HG02642 (cell line): ENCODE data around the gene GCN1.

Experiments
- ATAC-seq: cut with Tn5 transposase; IDR thresholded peaks from one replicate; pipeline ENCODE4 v1.9.1; 2021; ENCODE audit warnings: mild to moderate bottlenecking; ENCODE audit not compliant: unreplicated experiment, poor library complexity

GCN1 gene

GRCh38 chr12:120125792-120126634, 68.5 kb downstream of the GCN1 start:
- no peak for ATAC-seq

- no peak for ATAC-seq
Observed at GRCh38 chr12:120125029-120125428, 69.5 kb downstream of the GCN1 start.

GRCh38 chr12:120121766-120122293, 72.7 kb downstream of the GCN1 start:
- peak; percentile 30 for ATAC-seq

GRCh38 chr12:120121343-120121742, 73.2 kb downstream of the GCN1 start:
- ATAC-seq, result no peak

GRCh38 chr12:120119271-120119973, 75.1 kb downstream of the GCN1 start:
- peak; percentile 18 for ATAC-seq

- no peak for ATAC-seq
Observed at GRCh38 chr12:120118321-120119061, 76.0 kb downstream of the GCN1 start.

GRCh38 chr12:120117961-120118320, 76.6 kb downstream of the GCN1 start:
- ATAC-seq, result no peak

GRCh38 chr12:120116792-120117651, 77.5 kb downstream of the GCN1 start:
- ATAC-seq, result peak; percentile 61

GRCh38 chr12:120116441-120116791, 78.1 kb downstream of the GCN1 start, which contains the start of gene RAB35:
Gene RAB35 (minus strand): TSS chr12:120116753. CDS start chr12:120116650, 103 bp downstream.
- ATAC-seq, result peak; percentile 13

GRCh38 chr12:120115692-120116440, 78.6 kb downstream of the GCN1 start:
- no peak for ATAC-seq

GRCh38 chr12:120115066-120115465, 79.4 kb downstream of the GCN1 start:
- ATAC-seq, result no peak

- peak; percentile 70 for ATAC-seq
Observed at GRCh38 chr12:120110550-120111501, 83.7 kb downstream of the GCN1 start.

- ATAC-seq, result no peak
Observed at GRCh38 chr12:120109570-120110267, 84.8 kb downstream of the GCN1 start.

- ATAC-seq, result no peak
Observed at GRCh38 chr12:120106151-120106550, 88.4 kb downstream of the GCN1 start.

GRCh38 chr12:120103371-120103770, 91.1 kb downstream of the GCN1 start:
- no peak for ATAC-seq

GRCh38 chr12:120103044-120103338, 91.5 kb downstream of the GCN1 start:
- ATAC-seq, result no peak

GRCh38 chr12:120102189-120103043, 92.1 kb downstream of the GCN1 start:
- ATAC-seq, result no peak
